GM21360 (cell line): ENCODE measurements around the gene RERE.

Source experiments
- ATAC-seq: cut with Tn5 transposase; IDR thresholded peaks from one replicate; pipeline ENCODE4 v1.9.1; 2021; ENCODE audit warnings: mild to moderate bottlenecking, moderate library complexity; ENCODE audit not compliant: unreplicated experiment

RERE gene

DNA sequence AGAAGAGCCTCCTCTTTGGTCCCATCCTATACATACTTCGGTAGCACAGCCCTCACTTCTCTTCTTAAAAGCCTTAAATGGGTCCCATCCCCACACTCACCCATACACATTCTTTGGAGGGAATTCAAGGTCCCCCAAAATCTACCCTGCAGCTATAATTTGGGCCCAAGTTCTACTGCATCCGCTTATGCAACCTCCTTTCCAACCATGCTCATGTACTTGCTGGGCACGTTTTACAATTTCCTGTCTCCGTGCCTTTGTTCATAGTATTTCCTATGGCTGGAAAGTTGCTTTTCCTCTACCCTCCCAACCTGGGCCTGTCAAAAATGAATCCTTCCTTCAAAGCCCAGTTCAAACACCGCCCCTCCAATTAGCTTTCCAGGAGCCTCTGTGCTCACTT is 399.8 kb downstream of the RERE start:
- no peak for ATAC-seq

DNA sequence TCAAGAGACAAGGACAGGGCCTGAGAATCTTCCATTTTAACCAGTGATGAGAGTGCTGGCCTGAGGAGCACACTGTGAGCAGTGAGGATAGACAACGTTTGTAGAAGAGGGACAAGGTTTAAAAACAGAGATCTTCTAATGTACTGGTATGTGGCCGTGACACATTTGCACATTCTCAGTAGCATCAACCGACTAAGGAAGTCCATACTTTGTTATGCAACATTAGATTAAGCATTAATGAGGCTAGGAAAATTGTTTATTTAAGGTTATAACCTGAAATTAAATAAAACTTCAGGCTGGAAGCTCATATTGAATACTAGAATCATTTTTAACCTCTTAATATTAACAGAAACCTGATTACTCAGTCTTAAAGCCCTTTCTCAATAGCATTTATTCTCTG is 400.6 kb downstream of the RERE start:
- ATAC-seq = no peak

DNA sequence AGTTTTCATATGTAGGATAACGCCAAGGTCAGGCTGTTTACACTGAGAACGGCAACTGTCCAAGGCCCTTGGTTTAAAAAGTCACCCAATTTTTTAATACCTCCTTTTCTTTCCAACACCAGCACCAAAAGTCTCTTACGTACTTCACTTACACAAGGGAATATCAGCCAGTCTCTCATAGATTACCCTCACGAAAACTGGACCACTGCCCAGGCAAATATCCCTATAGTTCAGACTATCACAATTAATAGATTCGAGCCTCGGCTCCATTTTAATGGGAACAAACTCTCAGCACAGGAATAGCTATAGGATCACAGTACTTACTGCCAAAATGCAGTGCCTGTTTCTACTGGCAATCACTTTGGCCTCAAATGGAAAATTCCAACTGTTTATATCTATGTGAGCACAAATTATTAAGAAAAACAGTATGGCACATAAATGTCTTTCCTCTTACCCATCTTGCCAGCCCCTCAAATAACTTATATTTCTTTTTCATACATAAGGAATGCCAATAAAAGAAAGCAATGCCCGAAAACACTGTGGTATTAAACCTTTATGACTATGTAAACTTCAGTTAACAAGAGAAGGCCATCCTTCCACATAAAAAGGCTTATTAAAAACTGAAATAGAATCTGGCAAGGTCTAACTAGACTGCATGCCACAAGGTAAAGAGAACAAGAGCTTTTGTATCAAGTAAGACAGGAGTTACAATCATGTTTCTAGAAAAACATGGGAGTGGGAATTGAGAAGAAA is 401.7 kb downstream of the RERE start:
- ATAC-seq = no peak

DNA sequence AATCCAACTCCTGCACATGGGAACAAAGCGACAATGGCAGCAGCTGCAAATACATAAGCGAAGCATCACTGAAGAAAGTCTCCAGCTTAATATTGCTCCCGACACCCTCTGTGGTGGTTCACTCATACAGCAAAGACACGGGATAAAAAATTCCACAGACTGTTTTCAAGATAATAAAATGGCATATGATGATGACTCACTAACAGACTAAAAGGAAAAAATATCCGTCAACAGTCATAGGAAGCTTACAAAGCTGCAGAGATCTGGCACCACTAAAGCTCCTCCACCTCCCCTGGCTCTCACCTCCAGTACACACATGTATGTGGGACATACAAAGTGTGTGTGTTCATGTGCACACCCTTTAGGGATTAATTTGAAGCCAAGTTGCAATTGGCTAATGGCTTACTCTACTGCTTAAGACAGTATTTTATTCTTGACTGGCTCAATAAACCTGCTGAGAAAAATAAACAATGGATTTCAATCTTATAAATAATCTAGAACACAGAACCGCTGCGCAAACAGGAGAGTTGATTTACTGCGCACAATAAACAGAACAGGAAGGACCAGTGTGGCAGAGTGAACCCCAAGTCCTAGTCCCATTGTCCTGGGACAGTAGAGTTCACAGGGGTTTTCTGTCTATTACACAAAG is 405.1 kb downstream of the RERE start:
- no peak for ATAC-seq

DNA sequence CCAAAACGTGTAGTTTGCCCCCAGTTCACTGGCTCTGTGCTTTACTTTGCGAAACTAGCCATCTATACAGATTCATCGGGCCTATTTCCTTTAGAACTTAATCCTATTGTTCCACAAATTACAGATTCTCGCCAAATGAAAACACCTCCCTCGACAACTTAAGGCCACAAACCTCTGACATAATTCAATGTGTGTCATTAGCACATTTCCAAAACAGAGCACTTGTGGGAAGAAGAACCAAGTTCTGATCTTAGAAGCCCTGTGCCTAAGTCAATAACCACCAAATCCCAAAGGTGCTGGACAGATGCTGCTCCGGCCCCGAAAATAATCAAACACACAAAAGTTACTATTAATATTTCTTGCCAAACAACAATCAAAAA is 405.6 kb downstream of the RERE start:
- no peak for ATAC-seq

GRCh38 chr1:8410791-8411190 is 406.6 kb downstream of the RERE start:
- ATAC-seq = no peak

DNA sequence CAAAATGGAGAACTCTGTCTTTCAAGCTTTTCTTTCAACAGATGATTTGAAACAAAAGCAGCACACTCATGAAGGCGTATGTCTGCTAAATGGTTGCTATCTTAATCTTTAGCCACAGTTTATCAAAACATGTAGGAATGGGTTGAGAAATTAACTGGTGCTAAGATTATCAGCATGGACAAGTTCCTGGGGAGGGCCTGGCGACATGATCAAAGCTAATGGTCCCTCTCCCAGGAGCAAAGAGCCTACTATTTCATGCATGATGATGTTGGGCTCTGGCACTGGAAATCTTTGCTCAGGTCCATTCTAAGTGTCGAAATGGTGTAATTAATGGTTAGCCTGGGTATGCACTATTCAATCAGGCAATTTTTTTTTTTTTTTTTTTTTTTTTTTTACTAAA is 407.8 kb downstream of the RERE start:
- ATAC-seq = no peak

- ATAC-seq = no peak
These were observed 408.3 kb downstream of the RERE start for GRCh38 chr1:8409106-8409505.

GRCh38 chr1:8408151-8408839 is 409.1 kb downstream of the RERE start:
- ATAC-seq = no peak

GRCh38 chr1:8407652-8408051 is 409.8 kb downstream of the RERE start:
- ATAC-seq = no peak

GRCh38 chr1:8406960-8407359 is 410.5 kb downstream of the RERE start:
- no peak for ATAC-seq

GRCh38 chr1:8406011-8406410 is 411.4 kb downstream of the RERE start:
- ATAC-seq = no peak

GRCh38 chr1:8404460-8405370 is 412.7 kb downstream of the RERE start:
- ATAC-seq = no peak

DNA sequence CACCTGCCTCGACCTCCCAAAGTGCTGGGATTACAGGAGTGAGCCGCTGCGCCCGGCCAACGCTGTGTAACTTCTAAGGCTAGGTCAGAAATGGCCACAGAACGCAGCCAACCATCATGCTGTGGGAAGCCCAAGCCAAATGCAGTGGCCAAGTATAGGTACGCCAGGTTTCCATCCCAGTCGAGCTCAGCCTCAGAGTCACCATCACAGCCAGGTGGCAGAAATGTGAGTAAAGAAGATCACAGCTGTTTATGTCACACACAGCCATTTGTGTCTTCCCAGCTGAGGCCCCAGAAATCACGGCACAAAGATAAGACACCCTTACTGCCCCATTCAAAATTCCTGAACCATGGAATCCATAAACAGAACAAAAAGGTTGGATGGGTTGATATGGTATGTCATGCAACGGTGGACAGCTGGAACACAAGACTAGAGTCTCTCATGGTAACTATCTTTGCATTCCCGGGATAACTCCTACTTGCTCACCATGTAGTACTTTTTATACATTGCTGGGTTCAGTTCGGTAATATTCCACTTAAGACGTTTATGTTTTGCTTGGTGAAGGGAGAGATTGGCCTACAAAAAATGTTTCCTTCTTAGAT is 415.2 kb downstream of the RERE start:
- no peak for ATAC-seq

GRCh38 chr1:8398677-8399076 is 418.8 kb downstream of the RERE start:
- no peak for ATAC-seq

GRCh38 chr1:8398086-8398485 is 419.4 kb downstream of the RERE start:
- ATAC-seq = peak; percentile 7

DNA sequence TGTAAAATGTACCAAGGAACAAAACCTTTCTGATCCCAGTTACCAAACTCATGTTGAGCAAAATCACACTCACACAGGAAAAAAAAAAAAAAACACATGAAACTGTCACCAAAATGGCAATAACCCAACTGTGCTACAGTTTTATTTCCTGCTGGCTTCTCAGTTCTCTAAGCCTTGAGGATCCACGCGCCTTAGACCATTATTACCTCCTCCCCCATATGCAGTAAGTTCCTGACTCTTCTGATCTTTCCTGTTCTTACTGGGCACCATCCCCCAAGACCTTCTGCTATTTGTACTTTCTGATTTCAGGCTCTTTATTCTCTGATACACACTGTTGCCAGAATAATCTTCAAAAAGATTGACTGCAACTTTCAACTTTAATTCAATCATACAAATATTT is 419.9 kb downstream of the RERE start:
- ATAC-seq = peak; percentile 54

DNA sequence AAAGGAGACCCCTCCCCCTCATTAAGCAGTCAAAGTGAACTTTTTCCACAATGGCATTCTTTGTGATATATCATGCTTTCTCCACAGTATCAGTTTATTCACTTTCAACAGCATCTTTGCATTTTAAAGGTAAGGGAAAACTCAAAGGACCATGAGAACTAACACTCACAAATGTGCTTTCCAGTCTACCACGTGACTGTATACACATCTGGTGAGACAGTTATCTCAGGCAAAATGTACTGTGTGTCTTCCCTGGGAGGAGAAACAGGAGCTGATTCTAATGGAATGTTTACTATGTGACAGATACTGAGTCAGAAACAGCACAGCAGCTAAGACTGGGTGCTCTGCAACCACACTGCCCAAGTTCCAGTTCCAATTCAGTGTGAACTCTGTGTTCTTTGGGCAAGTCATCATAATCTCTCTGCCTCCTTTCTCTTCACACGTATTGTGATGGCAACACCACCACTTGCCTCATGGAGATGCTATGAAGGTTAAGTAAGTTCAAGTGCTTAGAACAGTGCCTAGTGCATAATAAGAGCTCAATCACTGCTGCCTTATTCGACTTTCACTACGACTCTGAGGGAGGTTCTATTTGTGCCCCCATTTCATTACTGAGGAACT is 420.5 kb downstream of the RERE start:
- ATAC-seq = peak; percentile 40

DNA sequence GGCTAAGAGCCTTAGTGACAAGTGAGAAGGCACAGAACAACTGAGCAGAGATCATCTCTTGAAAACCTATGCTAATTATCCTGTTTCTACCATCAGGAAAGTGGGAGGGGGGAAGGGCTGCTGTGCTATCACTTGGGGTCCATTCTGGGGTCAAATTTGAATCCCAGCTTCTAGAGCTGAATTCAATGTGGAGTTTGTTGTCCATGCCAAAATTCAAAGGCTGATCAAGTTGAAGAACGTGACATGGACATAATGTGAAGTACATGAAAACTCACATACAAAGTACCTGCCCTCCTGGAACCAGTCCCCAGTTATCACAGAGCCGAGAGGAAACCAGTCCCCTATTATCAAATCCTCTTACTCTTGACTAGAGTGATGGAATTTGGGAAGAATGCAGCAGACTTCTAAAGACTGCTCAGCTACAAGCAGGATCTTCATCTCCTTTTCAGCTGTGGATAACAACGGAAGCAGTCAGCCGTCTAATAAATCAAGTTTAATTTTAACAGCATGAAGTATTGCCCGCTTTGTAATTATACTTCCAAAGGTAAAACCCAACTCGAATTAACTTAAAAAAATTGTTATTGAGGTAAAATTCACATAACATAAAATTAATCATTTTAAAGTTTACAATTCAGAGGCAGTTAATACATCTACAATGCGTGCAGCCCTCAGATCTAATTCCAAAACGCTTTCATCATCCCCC is 421.2 kb downstream of the RERE start:
- no peak for ATAC-seq

DNA sequence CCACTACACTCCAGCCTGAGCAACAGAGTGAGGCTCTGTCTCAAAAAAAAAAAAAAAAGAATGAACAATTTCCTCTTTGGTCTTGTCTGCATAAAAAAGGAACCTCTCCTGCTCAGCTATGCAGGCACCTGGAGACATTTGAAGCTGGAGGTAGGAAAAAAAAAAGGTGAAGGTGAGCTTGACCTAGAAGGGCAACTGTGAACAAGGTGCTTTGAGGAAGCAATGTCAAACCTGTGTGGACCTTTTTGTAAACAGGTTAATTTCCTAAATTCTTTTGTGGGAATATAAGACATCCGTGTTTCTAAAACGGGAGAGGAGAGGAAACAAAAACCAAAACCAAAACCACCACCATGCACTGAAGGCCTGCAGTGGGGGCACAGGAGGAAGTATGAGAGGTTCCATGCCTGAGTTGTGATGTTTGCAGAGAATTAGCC is 422.0 kb downstream of the RERE start:
- no peak for ATAC-seq
